Stimulated activated effector memory CD8-positive, alpha-beta T cell treated with anti-CD3 and anti-CD28 coated beads, Interleukin-12 subunit alpha, Interleukin-12 subunit beta, amount 100 ng/mL, for 72 hours (primary cell): Measurements from ENCODE around the gene YAP1.
"Not testable (repeated sequence)": the region's sequence is repeated elsewhere in the genome, so short reads cannot be mapped to it uniquely, and the experiment has no call there.

Source experiments
- ATAC-seq: fragments of 150-1000 bp; cut with Tn5 transposase; 2 replicates; pipeline ENCODE4 v1.10.0; 2021
- DNase-seq, 2 donors: peaks; one replicate each; pipeline ENCODE4 v3.0.0; 2021 to 2022; ENCODE audit warnings: low spot score in 2 of 2
- H3K27ac Mint-ChIP-seq: one replicate; pipeline ENCODE4 v1.8.0; 2022; ENCODE audit warnings: mild to moderate bottlenecking, mixed read lengths
- H3K36me3 Mint-ChIP-seq: one replicate; pipeline ENCODE4 v1.8.0; 2022; ENCODE audit warnings: mild to moderate bottlenecking, mixed read lengths
- H3K4me1 Mint-ChIP-seq: one replicate; pipeline ENCODE4 v1.8.0; 2022; ENCODE audit warnings: mixed read lengths
- H3K4me3 Mint-ChIP-seq: one replicate; pipeline ENCODE4 v1.8.0; 2022; ENCODE audit warnings: mild to moderate bottlenecking, mixed read lengths
- H3K9me3 Mint-ChIP-seq: one replicate; pipeline ENCODE4 v1.8.0; 2022; ENCODE audit warnings: mixed read lengths

The YAP1 gene

GRCh38 chr11:102253020-102253715, 142.9 kb downstream of the YAP1 start:
- ATAC-seq (no peak), DNase-seq (no peak)
- no peaks in the 10 kb centered on the region for H3K36me3 Mint-ChIP-seq
- H3K27ac Mint-ChIP-seq, result no peak overlapping the region
- no peaks in the 10 kb centered on the region for H3K4me1 Mint-ChIP-seq
- no peak overlapping the region for H3K4me3 Mint-ChIP-seq
- no peaks in the 10 kb centered on the region for H3K9me3 Mint-ChIP-seq

- H3K4me3 Mint-ChIP-seq, result no peak overlapping the region
- H3K9me3 Mint-ChIP-seq, result no peaks in the 10 kb centered on the region
- H3K36me3 Mint-ChIP-seq, result no peaks in the 10 kb centered on the region
- ATAC-seq, result no peak
- H3K27ac Mint-ChIP-seq, result no peak overlapping the region
- DNase-seq, result no peak
- H3K4me1 Mint-ChIP-seq, result no peaks in the 10 kb centered on the region
Measured at GRCh38 chr11:102254047-102254446, 143.8 kb downstream of the YAP1 start.

DNA sequence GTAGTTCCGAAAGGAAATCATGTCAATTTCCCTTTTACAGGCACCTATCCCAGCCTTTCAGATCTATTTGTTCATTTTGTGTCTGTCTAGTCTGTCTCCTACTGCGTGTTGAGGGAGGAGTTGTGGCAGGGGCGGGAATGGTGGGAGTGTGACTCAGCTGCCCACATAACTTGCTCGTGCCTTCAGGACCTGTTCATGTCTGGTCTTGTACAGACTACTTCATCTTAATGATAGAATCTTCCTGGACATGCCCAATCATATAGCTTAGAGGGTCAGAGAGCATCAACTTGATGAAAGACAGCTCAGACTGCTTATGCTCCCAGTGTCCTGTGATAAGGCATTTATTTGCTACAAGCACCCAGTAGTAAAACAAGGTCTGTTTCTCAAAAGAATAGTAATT, 146.0 kb downstream of the YAP1 start:
- Mint-ChIP-seq H3K27ac (no peak overlapping the region), H3K36me3 (no peaks in the 10 kb centered on the region), H3K9me3 (no peaks in the 10 kb centered on the region), H3K4me1 (no peaks in the 10 kb centered on the region), H3K4me3 (no peak overlapping the region)
- DNase-seq (no peak), ATAC-seq (no peak)

- no peak overlapping the region for H3K27ac Mint-ChIP-seq
Measured at GRCh38 chr11:102260241-102260640, 150.0 kb downstream of the YAP1 start.

DNA sequence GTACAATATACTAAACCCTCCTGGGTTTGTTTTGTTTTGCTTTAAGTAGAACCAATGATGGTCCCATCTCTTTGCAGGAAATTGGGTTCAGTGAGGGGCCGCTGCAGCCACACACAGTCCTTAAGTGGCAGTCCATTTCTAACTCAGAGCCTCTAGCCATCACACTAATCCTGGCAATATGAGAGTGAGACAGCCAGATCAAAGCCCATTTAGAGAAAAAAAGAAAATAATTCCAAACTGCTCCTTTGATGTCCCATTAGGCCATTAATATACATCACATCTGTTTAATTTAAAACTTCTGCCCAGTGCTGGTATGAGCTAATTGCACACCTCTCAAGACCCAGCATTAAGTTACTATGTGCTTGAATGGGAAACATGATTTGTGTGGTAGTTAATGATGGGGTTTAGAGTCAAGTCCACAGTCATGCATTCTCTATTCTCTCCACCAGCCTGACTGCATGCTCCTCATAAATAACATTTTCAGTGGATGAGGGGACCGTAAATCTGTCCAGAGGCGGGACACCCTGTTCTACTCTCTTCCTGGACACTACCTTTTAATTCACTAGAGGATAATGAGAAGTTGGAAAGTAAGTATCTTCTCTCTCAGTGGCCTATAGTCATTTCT, 153.2 kb downstream of the YAP1 start:
- DNase-seq, result no peak
- Mint-ChIP-seq H3K36me3 (peaks cover 5% of the 10 kb centered on the region), H3K9me3 (no peaks in the 10 kb centered on the region), H3K4me3 (no peak overlapping the region), H3K27ac (no peak overlapping the region), H3K4me1 (peaks cover 6% of the 10 kb centered on the region)
- ATAC-seq, result no peak

More at GRCh38 chr11:102260241-102260640, 150.0 kb downstream of the YAP1 start:
- no peaks in the 10 kb centered on the region for H3K9me3 Mint-ChIP-seq
- no peak for DNase-seq
- H3K4me1 Mint-ChIP-seq, result no peaks in the 10 kb centered on the region
- H3K36me3 Mint-ChIP-seq, result no peaks in the 10 kb centered on the region
- H3K4me3 Mint-ChIP-seq, result no peak overlapping the region
- ATAC-seq, result no peak

- H3K9me3 Mint-ChIP-seq, H3K4me3 Mint-ChIP-seq, H3K27ac Mint-ChIP-seq, H3K36me3 Mint-ChIP-seq, ATAC-seq, DNase-seq: not testable (repeated sequence)
- peaks cover 15% of the 10 kb centered on the region for H3K4me1 Mint-ChIP-seq
Measured at GRCh38 chr11:102264704-102265103, 154.5 kb downstream of the YAP1 start.

DNA sequence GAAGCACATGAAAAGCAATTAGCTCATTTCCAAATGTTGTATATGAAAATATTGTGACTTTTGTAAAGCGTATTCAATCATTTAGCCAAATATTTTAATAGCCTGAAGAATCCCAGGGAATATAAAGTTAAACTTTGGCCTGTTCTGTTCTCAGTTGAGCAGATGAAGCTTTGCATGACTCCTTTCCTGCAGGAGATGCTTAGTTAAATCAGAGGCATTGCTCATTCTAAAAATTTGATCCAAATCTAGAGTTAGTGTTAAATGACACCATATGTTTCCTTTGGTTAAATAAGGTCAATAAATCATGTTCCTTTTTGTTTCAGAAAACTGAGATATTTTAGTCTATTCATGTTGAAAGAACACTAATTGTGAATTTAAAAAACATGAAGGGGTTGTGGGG, 155.9 kb downstream of the YAP1 start:
- Mint-ChIP-seq H3K4me3 (no peak overlapping the region), H3K4me1 (peaks cover 20% of the 10 kb centered on the region), H3K27ac (no peak overlapping the region), H3K9me3 (no peaks in the 10 kb centered on the region), H3K36me3 (peaks cover 5% of the 10 kb centered on the region)
- DNase-seq (no peak), ATAC-seq (no peak)

DNA sequence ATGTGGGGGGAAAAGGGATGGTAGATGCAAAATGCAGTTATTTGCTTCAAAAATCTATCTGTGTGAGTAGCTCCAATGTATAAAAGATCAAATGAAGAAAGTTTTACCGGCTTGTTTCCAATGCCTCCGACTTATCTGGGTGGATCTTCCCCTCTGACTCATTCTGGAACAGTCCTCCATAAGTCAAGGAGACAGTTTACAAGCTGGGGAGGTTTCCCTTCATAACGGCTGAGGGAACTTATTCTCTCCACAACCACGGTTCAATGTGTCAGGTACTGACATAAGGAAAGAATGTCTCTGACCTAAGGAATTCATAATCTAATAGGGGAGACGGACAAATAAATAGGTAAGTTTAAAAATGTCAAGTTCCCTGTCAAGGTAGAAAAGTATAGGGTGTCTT, 157.4 kb downstream of the YAP1 start:
- Mint-ChIP-seq H3K27ac (no peak overlapping the region), H3K9me3 (no peaks in the 10 kb centered on the region), H3K4me3 (peak overlapping the region; percentile 75), H3K4me1 (peaks cover 20% of the 10 kb centered on the region), H3K36me3 (peaks cover 5% of the 10 kb centered on the region)
- no peak for ATAC-seq
- no peak for DNase-seq

- peak; percentile 39 to 75 for DNase-seq
- peaks cover 20% of the 10 kb centered on the region for H3K4me1 Mint-ChIP-seq
- peak; percentile 98 for ATAC-seq
- peak overlapping the region; percentile 75 for H3K4me3 Mint-ChIP-seq
- peaks cover 5% of the 10 kb centered on the region for H3K36me3 Mint-ChIP-seq
- H3K27ac Mint-ChIP-seq, result peak overlapping the region; percentile 48
- H3K9me3 Mint-ChIP-seq, result no peaks in the 10 kb centered on the region
Measured at GRCh38 chr11:102268083-102268984, 158.1 kb downstream of the YAP1 start.

DNA sequence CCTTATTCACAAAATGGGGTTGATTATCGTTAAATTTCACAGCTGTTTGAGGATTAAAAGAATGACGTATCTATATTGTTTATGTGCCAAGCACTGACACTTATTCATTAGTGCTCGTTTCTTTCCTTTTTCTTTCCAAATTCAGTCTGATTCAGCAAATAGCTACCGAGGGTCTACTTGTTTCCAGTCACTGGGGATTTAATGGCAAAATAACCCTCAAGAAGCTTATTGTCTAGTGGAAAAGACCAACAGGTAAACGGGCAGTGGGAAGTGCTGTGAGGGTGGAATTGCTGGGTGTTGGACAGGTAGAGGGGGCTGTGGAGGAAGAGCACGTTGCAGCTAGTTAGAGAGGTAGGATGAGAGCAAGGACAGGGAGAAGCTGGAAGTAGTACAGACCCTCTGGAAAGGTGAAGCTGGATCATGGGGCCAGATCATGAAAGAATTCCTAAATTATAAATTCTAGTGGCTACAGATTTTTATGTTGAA, 158.8 kb downstream of the YAP1 start:
- peaks cover 20% of the 10 kb centered on the region for H3K4me1 Mint-ChIP-seq
- ATAC-seq (no peak), DNase-seq (no peak)
- no peaks in the 10 kb centered on the region for H3K9me3 Mint-ChIP-seq
- H3K4me3 Mint-ChIP-seq, result peak overlapping the region; percentile 75
- H3K36me3 Mint-ChIP-seq, result peaks cover 5% of the 10 kb centered on the region
- H3K27ac Mint-ChIP-seq, result peak overlapping the region; percentile 48

- Mint-ChIP-seq H3K4me1 (peaks cover 20% of the 10 kb centered on the region), H3K27ac (no peak overlapping the region), H3K9me3 (no peaks in the 10 kb centered on the region), H3K36me3 (peaks cover 5% of the 10 kb centered on the region), H3K4me3 (peak overlapping the region; percentile 75)
- ATAC-seq (peak; percentile 59), DNase-seq (no peak)
Measured at GRCh38 chr11:102269927-102270326, 159.7 kb downstream of the YAP1 start.

DNA sequence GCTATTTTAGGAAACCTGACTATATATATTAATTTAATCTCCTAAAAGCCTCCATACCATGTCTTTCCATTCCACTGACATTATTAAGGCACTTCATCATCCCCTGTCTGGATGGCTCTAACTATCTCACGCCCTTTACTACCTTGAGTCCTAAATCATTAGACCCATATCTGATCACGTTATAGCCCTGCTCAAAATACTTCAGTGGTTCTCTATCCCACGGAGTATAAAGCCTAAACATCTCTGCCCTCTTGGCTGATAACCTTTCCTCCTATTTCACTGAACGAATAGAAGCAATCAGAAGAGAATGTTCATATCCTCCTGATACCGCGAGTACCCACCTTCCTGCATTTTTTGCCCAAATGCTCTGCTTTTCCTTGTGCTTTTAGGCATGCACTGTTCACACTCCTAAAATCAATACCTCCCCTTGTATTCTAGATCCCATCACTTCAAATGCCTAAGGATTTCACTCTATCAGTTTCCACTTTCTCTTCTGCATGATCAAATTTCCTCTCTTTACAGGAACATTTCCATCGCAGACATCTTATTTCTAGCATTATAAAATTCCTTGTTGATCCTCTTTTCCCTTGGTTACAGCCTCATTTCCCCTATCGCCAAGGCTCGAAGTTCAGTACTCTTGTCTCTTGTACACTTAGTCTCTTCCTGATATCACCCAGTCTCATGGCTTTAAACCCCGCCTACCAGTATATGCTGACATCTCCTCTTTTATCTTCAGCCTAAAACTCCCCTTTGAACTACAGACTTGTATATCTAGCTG, 162.0 kb downstream of the YAP1 start:
- H3K4me1 Mint-ChIP-seq, result peaks cover 20% of the 10 kb centered on the region
- peaks cover 5% of the 10 kb centered on the region for H3K36me3 Mint-ChIP-seq
- H3K27ac Mint-ChIP-seq, result no peak overlapping the region
- H3K9me3 Mint-ChIP-seq, result no peaks in the 10 kb centered on the region
- no peak for DNase-seq
- H3K4me3 Mint-ChIP-seq, result no peak overlapping the region
- no peak for ATAC-seq

GRCh38 chr11:102274628-102275027, 164.4 kb downstream of the YAP1 start:
- Mint-ChIP-seq H3K4me1 (peaks cover 6% of the 10 kb centered on the region), H3K9me3 (no peaks in the 10 kb centered on the region), H3K4me3 (no peak overlapping the region), H3K27ac (no peak overlapping the region), H3K36me3 (no peaks in the 10 kb centered on the region)
- no peak for ATAC-seq
- DNase-seq, result no peak

DNA sequence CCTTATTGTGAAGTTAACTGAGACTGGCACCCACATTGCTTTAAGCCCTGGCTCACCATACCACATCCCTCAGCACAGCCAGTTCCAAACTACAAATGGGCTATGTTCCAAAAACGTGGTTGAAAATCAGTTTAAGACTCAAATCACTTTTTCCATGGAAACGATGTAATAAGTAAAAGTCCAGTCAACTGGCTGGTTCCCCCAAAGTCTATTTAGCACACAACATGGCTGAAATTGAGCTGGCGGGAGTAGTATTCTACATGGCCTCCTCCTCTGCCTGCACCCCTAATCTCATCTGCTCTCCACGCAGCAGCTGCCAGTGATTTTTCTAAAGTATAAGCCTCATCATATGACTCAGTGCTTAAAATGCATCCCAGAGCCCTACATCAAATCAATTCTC, 166.1 kb downstream of the YAP1 start:
- no peaks in the 10 kb centered on the region for H3K9me3 Mint-ChIP-seq
- H3K4me1 Mint-ChIP-seq, result no peaks in the 10 kb centered on the region
- no peak overlapping the region for H3K4me3 Mint-ChIP-seq
- ATAC-seq (no peak), DNase-seq (no peak)
- no peaks in the 10 kb centered on the region for H3K36me3 Mint-ChIP-seq
- H3K27ac Mint-ChIP-seq, result no peak overlapping the region

- no peak overlapping the region for H3K27ac Mint-ChIP-seq
- H3K4me1 Mint-ChIP-seq, result no peaks in the 10 kb centered on the region
- H3K9me3 Mint-ChIP-seq, result no peaks in the 10 kb centered on the region
- no peak for ATAC-seq
- no peak overlapping the region for H3K4me3 Mint-ChIP-seq
- no peak for DNase-seq
- H3K36me3 Mint-ChIP-seq, result no peaks in the 10 kb centered on the region
Measured at GRCh38 chr11:102276783-102277182, 166.5 kb downstream of the YAP1 start.
